ENCODE measurements around the gene OR10P1. TPM values are rescaled to one million over a fixed set of nuclear protein-coding genes. Genes with fewer than 3 reads are reported as not detected.
"Not testable (repeated sequence)": the region's sequence is repeated elsewhere in the genome, so short reads cannot be mapped to it uniquely, and the experiment has no call there.

OR10P1 gene
- total RNA-seq, 6 donors from 2014 or later = not detected

- peaks cover 0 to 16% (median 12%) of the 10 kb centered on the region in 4 donors for H3K4me1 ChIP-seq
- not testable (repeated sequence) for H3K9me3 ChIP-seq; H3K4me3 ChIP-seq; H3K27me3 ChIP-seq; ATAC-seq (ENCODE audit: low FRiP score in 2 of 2); H3K36me3 ChIP-seq
- TF ChIP-seq POLR2AphosphoS5 (IDR thresholded peaks at IDR 0.05) = peak in 1 of 2 donors; percentile 48
- peak overlapping the region in 3 of 4 donors; percentile 21 to 72 (median 48) for H3K27ac ChIP-seq
- peak in 1 of 2 donors; percentile 46 for DNase-seq
- WGBS, 2 donors = 33 to 41% methylated on average over 4 of the region's 4 CpGs
Measured at GRCh38 chr12:55650620-55651298, 14.1 kb downstream of the OR10P1 start.

GRCh38 chr12:55651299-55651683, 14.6 kb downstream of the OR10P1 start:
- no peak for DNase-seq
- no peak for TF ChIP-seq POLR2A (IDR thresholded peaks at IDR 0.05)
- TF ChIP-seq CTCF (IDR thresholded peaks at IDR 0.05) = no peak
- TF ChIP-seq POLR2AphosphoS5 (IDR thresholded peaks at IDR 0.05) = no peak
- no peak for TF ChIP-seq EP300 (IDR thresholded peaks at IDR 0.05)
- peaks cover 0 to 14% (median 12%) of the 10 kb centered on the region in 4 donors for H3K4me1 ChIP-seq
- H3K27me3 ChIP-seq = no peaks in the 10 kb centered on the region
- WGBS, 2 donors = 60 to 75% methylated on average over 3 to 5 of the region's 5 CpGs
- H3K27ac ChIP-seq = peak overlapping the region in 2 of 4 donors; percentile 21 to 72
- ATAC-seq (ENCODE audit: low FRiP score in 2 of 2) = no peak
- H3K36me3 ChIP-seq = no peaks in the 10 kb centered on the region
- no peak overlapping the region for H3K4me3 ChIP-seq
- no peaks in the 10 kb centered on the region for H3K9me3 ChIP-seq

GRCh38 chr12:55652352-55652751, 15.7 kb downstream of the OR10P1 start:
- H3K27ac ChIP-seq = no peak overlapping the region
- no peaks in the 10 kb centered on the region for H3K27me3 ChIP-seq
- no peak overlapping the region for H3K4me3 ChIP-seq
- no peaks in the 10 kb centered on the region for H3K36me3 ChIP-seq
- TF ChIP-seq POLR2A (IDR thresholded peaks at IDR 0.05) (no peak), POLR2AphosphoS5 (IDR thresholded peaks at IDR 0.05) (no peak), EP300 (IDR thresholded peaks at IDR 0.05) (no peak), CTCF (IDR thresholded peaks at IDR 0.05) (no peak)
- ATAC-seq (ENCODE audit: low FRiP score in 2 of 2) = no peak
- DNase-seq = no peak
- peaks cover 0 to 7% (median 5%) of the 10 kb centered on the region in 4 donors for H3K4me1 ChIP-seq
- WGBS, 2 donors = 83 to 91% methylated on average over 3 of the region's 3 CpGs
- no peaks in the 10 kb centered on the region for H3K9me3 ChIP-seq

- 64 to 66% methylated on average over 3 of the region's 3 CpGs for WGBS, 2 donors
- Histone ChIP-seq H3K36me3 (no peaks in the 10 kb centered on the region), H3K4me1 (peaks cover 0 to 12% (median 5%) of the 10 kb centered on the region in 4 donors), H3K27ac (no peak overlapping the region), H3K27me3 (no peaks in the 10 kb centered on the region), H3K9me3 (no peaks in the 10 kb centered on the region), H3K4me3 (no peak overlapping the region)
- DNase-seq (no peak), ATAC-seq (ENCODE audit: low FRiP score in 2 of 2) (no peak)
- TF ChIP-seq POLR2A (IDR thresholded peaks at IDR 0.05) = no peak
- no peak for TF ChIP-seq POLR2AphosphoS5 (IDR thresholded peaks at IDR 0.05)
- TF ChIP-seq CTCF (IDR thresholded peaks at IDR 0.05) = no peak
- TF ChIP-seq EP300 (IDR thresholded peaks at IDR 0.05) = no peak
Measured at GRCh38 chr12:55653031-55653430, 16.3 kb downstream of the OR10P1 start.

GRCh38 chr12:55654511-55655214, 18.0 kb downstream of the OR10P1 start:
- Histone ChIP-seq H3K4me3 (no peak overlapping the region), H3K27ac (no peak overlapping the region), H3K9me3 (no peaks in the 10 kb centered on the region), H3K4me1 (peaks cover 0 to 13% (median 9%) of the 10 kb centered on the region in 4 donors), H3K27me3 (no peaks in the 10 kb centered on the region), H3K36me3 (no peaks in the 10 kb centered on the region)
- TF ChIP-seq CTCF (IDR thresholded peaks at IDR 0.05) (no peak), POLR2AphosphoS5 (IDR thresholded peaks at IDR 0.05) (no peak), POLR2A (IDR thresholded peaks at IDR 0.05) (no peak)
- 86 to 89% methylated on average over 9 to 17 of the region's 17 CpGs for WGBS, 2 donors
- no peak for ATAC-seq (ENCODE audit: low FRiP score in 2 of 2)
- no peak for DNase-seq
